ENCODE measurements around the gene LRRN2.

DNA sequence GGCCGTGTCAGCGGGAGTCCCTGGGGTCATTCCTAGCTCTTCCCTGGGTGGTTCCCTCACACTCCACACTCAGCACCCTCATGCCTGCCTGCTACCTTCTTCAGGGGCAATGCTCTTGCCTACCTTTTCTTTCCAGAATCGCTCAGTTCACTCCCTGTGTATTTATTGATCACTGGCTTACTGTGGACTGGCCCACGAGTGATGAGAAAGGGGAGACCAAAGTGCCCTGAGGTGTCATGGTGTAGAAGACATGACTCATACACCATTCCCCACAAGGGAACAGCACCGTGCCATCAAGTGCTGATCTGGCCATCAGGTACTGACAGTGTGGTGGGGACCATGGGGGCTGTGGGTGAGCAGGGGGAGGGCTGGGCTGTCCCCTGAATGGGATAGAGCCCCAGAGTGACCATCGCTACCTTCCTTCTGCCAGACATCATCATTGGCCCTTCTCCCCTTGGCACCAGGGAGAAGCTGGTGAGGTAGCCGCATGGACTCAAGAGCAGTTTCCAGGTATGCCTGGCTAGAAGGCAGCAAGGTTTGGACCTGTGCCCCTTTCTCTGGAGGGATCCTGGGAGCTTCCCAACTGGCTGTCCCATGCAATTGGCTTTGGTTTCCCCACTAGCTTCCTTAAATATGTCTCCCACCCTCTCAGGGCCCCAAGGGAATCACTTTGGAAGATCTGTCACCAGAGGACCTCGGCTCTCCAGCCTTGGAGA is 17.2 kb upstream of the LRRN2 start:
- TF ChIP-seq, protein P1, sequence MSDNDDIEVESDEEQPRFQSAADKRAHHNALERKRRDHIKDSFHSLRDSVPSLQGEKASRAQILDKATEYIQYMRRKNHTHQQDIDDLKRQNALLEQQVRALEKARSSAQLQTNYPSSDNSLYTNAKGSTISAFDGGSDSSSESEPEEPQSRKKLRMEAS (IDR thresholded peaks at IDR 0.05) = no peak
- TF ChIP-seq CEBPB (IDR thresholded peaks at IDR 0.05) (no peak), TAF1 (IDR thresholded peaks at IDR 0.05; ENCODE audit: low read depth) (no peak), CREB1 (IDR thresholded peaks at IDR 0.05; ENCODE audit: low read depth) (no peak), ZBTB7A (IDR thresholded peaks at IDR 0.05; ENCODE audit: low read depth) (no peak), EP300 (IDR thresholded peaks at IDR 0.05; ENCODE audit: borderline replicate concordance) (no peak)

Measured in Ishikawa (cell line).